NOMO-1 treated with dmso at 0.1 percent for 144 hours (cell line): ENCODE measurements around the gene EFNA5.

Experiments
- DNase-seq: peaks from one replicate; lab custom pipeline; 2025; ENCODE audit not compliant: unreplicated experiment; lab: John Stamatoyannopoulos, UW

The EFNA5 gene

GRCh38 chr5:107402434-107403227 is 268.1 kb downstream of the EFNA5 start:
- no peak for DNase-seq

GRCh38 chr5:107401470-107402122 is 269.1 kb downstream of the EFNA5 start:
- no peak for DNase-seq

GRCh38 chr5:107400328-107400727 is 270.4 kb downstream of the EFNA5 start:
- no peak for DNase-seq

GRCh38 chr5:107398703-107399102 is 272.0 kb downstream of the EFNA5 start:
- no peak for DNase-seq

- no peak for DNase-seq
Measured at GRCh38 chr5:107396351-107396690, 274.4 kb downstream of the EFNA5 start.

GRCh38 chr5:107395632-107396350 is 274.9 kb downstream of the EFNA5 start:
- no peak for DNase-seq

GRCh38 chr5:107393851-107394250 is 276.9 kb downstream of the EFNA5 start:
- DNase-seq = no peak

- DNase-seq = no peak
Measured at GRCh38 chr5:107391787-107392186, 278.9 kb downstream of the EFNA5 start.

GRCh38 chr5:107389775-107390148 is 281.0 kb downstream of the EFNA5 start:
- DNase-seq = peak; percentile 19

- DNase-seq = peak; percentile 62
Measured at GRCh38 chr5:107389130-107389774, 281.5 kb downstream of the EFNA5 start.

GRCh38 chr5:107388141-107388861 is 282.4 kb downstream of the EFNA5 start:
- DNase-seq = peak; percentile 42

GRCh38 chr5:107387526-107388140 is 283.1 kb downstream of the EFNA5 start:
- DNase-seq = no peak

- no peak for DNase-seq
Measured at GRCh38 chr5:107385708-107386107, 285.0 kb downstream of the EFNA5 start.

- no peak for DNase-seq
Measured at GRCh38 chr5:107384256-107384655, 286.5 kb downstream of the EFNA5 start.

GRCh38 chr5:107383414-107383813 is 287.3 kb downstream of the EFNA5 start:
- no peak for DNase-seq

- no peak for DNase-seq
Measured at GRCh38 chr5:107381189-107381856, 289.4 kb downstream of the EFNA5 start.

GRCh38 chr5:107380654-107381053 is 290.1 kb downstream of the EFNA5 start:
- DNase-seq = no peak

- no peak for DNase-seq
Measured at GRCh38 chr5:107378218-107378899, 292.4 kb downstream of the EFNA5 start.

GRCh38 chr5:107377277-107377609 is 293.5 kb downstream of the EFNA5 start:
- no peak for DNase-seq
